Lung (tissue), 12 donors: Measurements from ENCODE around the gene DOK6. TPM values are rescaled to one million over a fixed set of nuclear protein-coding genes. Genes with fewer than 3 reads are reported as not detected.

Source experiments
- ATAC-seq: fragments of 200-7000 bp; cut with Tn5 transposase; one replicate; pipeline ENCODE4 v1.9.1; 2020; ENCODE audit warnings: moderate number of reproducible peaks; ENCODE audit not compliant: insufficient read depth, low FRiP score
- DNase-seq, 3 donors: peaks; one replicate each; pipeline ENCODE4 v3.0.0-alpha.2; 2013 to 2017
- H3K27ac ChIP-seq, 2 donors: one replicate each; pipeline ENCODE4 v1.5.1; 2013; ENCODE audit warnings: mild to moderate bottlenecking in 2 of 2, moderate library complexity in 2 of 2, control low read depth in 1 of 2, inconsistent platforms in 1 of 2, low read depth in 1 of 2, low read length in 1 of 2
- H3K27me3 ChIP-seq, 3 donors: one replicate each; pipeline ENCODE4 v1.5.1; 2013; ENCODE audit warnings: low read length in 2 of 3; ENCODE audit not compliant: control insufficient read depth in 3 of 3, insufficient read depth in 3 of 3
- H3K36me3 ChIP-seq, 4 donors: one replicate each; pipeline ENCODE4 v1.5.1; 2013; ENCODE audit warnings: low read length in 4 of 4, mild to moderate bottlenecking in 1 of 4, moderate library complexity in 1 of 4; ENCODE audit not compliant: control insufficient read depth in 4 of 4, insufficient read depth in 4 of 4
- H3K4me1 ChIP-seq, 5 donors: one replicate each; pipeline ENCODE4 v1.5.1; 2013; ENCODE audit warnings: low read length in 5 of 5, mild to moderate bottlenecking in 2 of 5, moderate library complexity in 1 of 5; ENCODE audit not compliant: control insufficient read depth in 5 of 5, insufficient read depth in 5 of 5
- H3K4me3 ChIP-seq: one replicate; pipeline ENCODE4 v1.5.1; 2013; ENCODE audit warnings: mild to moderate bottlenecking, control low read depth, moderate library complexity
- H3K9ac ChIP-seq, 2 donors: one replicate each; pipeline ENCODE4 v1.5.1; 2013; ENCODE audit warnings: low read length in 2 of 2, control low read depth in 1 of 2; ENCODE audit not compliant: insufficient read depth in 1 of 2
- H3K9me3 ChIP-seq, 4 donors: one replicate each; pipeline ENCODE4 v1.5.1; 2013; ENCODE audit warnings: low read length in 3 of 4, mild to moderate bottlenecking in 1 of 4, moderate library complexity in 1 of 4; ENCODE audit not compliant: control insufficient read depth in 4 of 4, insufficient read depth in 3 of 4
- CTCF ChIP-seq: IDR thresholded peaks from 2 replicates; pipeline ENCODE4 v1.5.1; 2012; ENCODE audit warnings: mild to moderate bottlenecking; ENCODE audit errors: control extremely low read depth, extremely low read depth
- WGBS, 2 donors: extraction: QIAGEN DNeasy Blood & Tissue Kit; methylation state at CpG; one replicate each; pipeline ENCODE4 v1.1.7; 2013; 5-methylcytosine and 5-hydroxymethylcytosine counted together
- polyA plus RNA-seq, 2 donors: library from polyadenylated mRNA; stranded (reverse); fragments of 200-250 nt; gene quantifications; one replicate each; pipeline ENCODE4 v1.2.1, GENCODE V29; 2013
- total RNA-seq, 2 donors: library from RNA; depleted of rRNA in 1 of 2; stranded (reverse); fragments of >200 nt in 1 of 2; gene quantifications; one replicate each; pipeline ENCODE4 v1.2.1, GENCODE V29; 2014 to 2021
- donor health status: control.
- donor health status: control.
- donor health status: Bipolar disorder and iron deficiency.
- donor health status: healthy.
- donor health status: DM: yes; HTN: yes; CAD: no.

DOK6 gene
- total and polyA plus RNA-seq, 4 donors, result 0.61 to 21.3 (median 2.7) TPM

GRCh38 chr18:69785466-69785865, 384.8 kb downstream of the DOK6 start:
- H3K9me3 ChIP-seq, result no peaks in the 10 kb centered on the region
- ATAC-seq, result no peak

GRCh38 chr18:69786427-69786826, 385.7 kb downstream of the DOK6 start:
- DNase-seq (no peak), ATAC-seq (no peak)
- no peak overlapping the region for H3K9ac ChIP-seq
- no peaks in the 10 kb centered on the region for H3K27me3 ChIP-seq
- TF ChIP-seq CTCF, result no peak
- no peak overlapping the region for H3K27ac ChIP-seq
- H3K36me3 ChIP-seq, result no peaks in the 10 kb centered on the region
- H3K9me3 ChIP-seq, result no peaks in the 10 kb centered on the region
- H3K4me1 ChIP-seq, result no peaks in the 10 kb centered on the region
- H3K4me3 ChIP-seq, result no peak overlapping the region
- WGBS, 2 donors, result 79 to 91% methylated on average over 1 of the region's 1 CpG

More at GRCh38 chr18:69785466-69785865, 384.8 kb downstream of the DOK6 start:
- WGBS, 2 donors, result 89% methylated on average over 3 of the region's 3 CpGs
- Histone ChIP-seq H3K27ac (no peak overlapping the region), H3K4me1 (no peaks in the 10 kb centered on the region), H3K4me3 (no peak overlapping the region), H3K9ac (no peak overlapping the region), H3K36me3 (no peaks in the 10 kb centered on the region), H3K27me3 (no peaks in the 10 kb centered on the region)
- no peak for DNase-seq
- no peak for TF ChIP-seq CTCF

- H3K9ac ChIP-seq, result no peak overlapping the region
- no peaks in the 10 kb centered on the region for H3K27me3 ChIP-seq
- WGBS, 2 donors, result 50 to 65% methylated on average over 4 of the region's 4 CpGs
- no peak overlapping the region for H3K27ac ChIP-seq
- no peaks in the 10 kb centered on the region for H3K4me1 ChIP-seq
- no peaks in the 10 kb centered on the region for H3K36me3 ChIP-seq
- H3K9me3 ChIP-seq, result no peaks in the 10 kb centered on the region
- no peak for TF ChIP-seq CTCF
- H3K4me3 ChIP-seq, result no peak overlapping the region
- no peak for DNase-seq
- ATAC-seq, result no peak
Measured at GRCh38 chr18:69787825-69788547, 387.3 kb downstream of the DOK6 start.

- H3K27me3 ChIP-seq, result no peaks in the 10 kb centered on the region
- 70 to 87% methylated on average over 1 of the region's 1 CpG for WGBS, 2 donors
- no peak overlapping the region for H3K4me3 ChIP-seq
- ATAC-seq (no peak), DNase-seq (no peak)
- H3K4me1 ChIP-seq, result no peaks in the 10 kb centered on the region
- no peaks in the 10 kb centered on the region for H3K36me3 ChIP-seq
- no peak overlapping the region for H3K27ac ChIP-seq
- TF ChIP-seq CTCF, result no peak
- no peaks in the 10 kb centered on the region for H3K9me3 ChIP-seq
- H3K9ac ChIP-seq, result no peak overlapping the region
Measured at GRCh38 chr18:69789794-69790193, 389.1 kb downstream of the DOK6 start.
